VCaP (cell line): Measurements from ENCODE around the gene UAP1L1.

Source experiments
- H3K27ac ChIP-seq: fragments of 450-650 bp; 2 replicates; pipeline ENCODE4 v1.5.1; 2017
- CTCF ChIP-seq: fragments of 450-650 bp; conservative IDR thresholded peaks from 2 replicates; pipeline ENCODE4 v1.5.1; 2017; ENCODE audit warnings: mild to moderate bottlenecking, moderate library complexity

Gene UAP1L1

GRCh38 chr9:137089232-137089947 lies 12.1 kb downstream of the UAP1L1 start:
- no peak for TF ChIP-seq CTCF
- H3K27ac ChIP-seq: peak overlapping the region; percentile 100; the same call in 1 of the 2 replicates

GRCh38 chr9:137095664-137096517 lies 18.6 kb downstream of the UAP1L1 start:
- no peak overlapping the region for H3K27ac ChIP-seq
- TF ChIP-seq CTCF: peak; percentile 21

GRCh38 chr9:137096785-137097546 lies 19.6 kb downstream of the UAP1L1 start:
- H3K27ac ChIP-seq: no peak overlapping the region
- TF ChIP-seq CTCF: no peak

- no peak overlapping the region for H3K27ac ChIP-seq
Observed at GRCh38 chr9:137097761-137098462, 20.6 kb downstream of the UAP1L1 start.

GRCh38 chr9:137099231-137099630 lies 21.9 kb downstream of the UAP1L1 start:
- H3K27ac ChIP-seq: no peak overlapping the region
- TF ChIP-seq CTCF: no peak

More at GRCh38 chr9:137097761-137098462, 20.6 kb downstream of the UAP1L1 start:
- no peak for TF ChIP-seq CTCF

GRCh38 chr9:137103206-137103999 lies 26.1 kb downstream of the UAP1L1 start:
- no peak overlapping the region for H3K27ac ChIP-seq
- no peak for TF ChIP-seq CTCF
